ENCODE results near the gene ADCY5.

DNA sequence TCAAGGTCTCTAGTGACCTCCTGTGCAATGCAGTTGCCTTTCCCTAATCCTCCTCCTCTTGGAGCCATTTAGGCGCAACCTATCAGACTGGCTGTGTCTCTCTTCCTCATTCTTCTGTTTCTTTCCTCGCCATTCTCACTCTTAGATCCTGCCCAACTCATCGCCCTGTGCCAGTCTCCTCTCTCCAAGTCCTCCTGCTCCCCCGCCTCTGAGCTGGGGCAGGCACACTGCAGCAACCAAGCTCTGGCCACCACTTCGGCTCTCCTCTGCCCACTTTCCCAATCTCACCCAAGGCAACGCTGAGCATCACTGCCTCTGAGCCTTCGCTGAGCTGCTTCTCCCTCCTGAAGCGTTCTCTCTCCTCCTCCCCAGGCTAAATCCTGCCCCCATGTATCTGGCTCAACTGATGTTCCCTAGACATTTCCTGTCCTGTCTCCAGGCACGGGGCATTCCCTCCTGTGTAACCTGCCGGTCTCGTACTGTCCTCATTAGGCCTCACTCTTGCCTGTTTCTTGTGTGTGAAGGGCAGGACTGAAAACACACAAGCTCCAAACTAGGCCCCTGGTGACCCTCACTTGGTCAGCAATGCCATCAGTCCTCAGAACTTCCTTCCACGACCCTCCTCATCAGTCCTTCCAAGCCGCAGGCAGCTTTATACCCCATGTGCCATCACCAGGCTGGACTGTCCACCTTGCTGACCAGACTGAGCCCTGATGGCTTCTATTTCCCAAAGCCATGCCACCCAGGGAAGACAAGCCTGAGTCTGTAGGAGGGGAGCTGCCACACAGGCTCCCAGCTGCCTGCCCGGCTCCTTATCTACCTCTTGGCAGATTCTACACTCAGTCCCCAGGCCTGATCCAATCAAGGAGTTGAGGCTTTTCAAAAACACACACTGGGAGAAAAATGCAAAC, 161.6 kb downstream of the ADCY5 start:
- TF ChIP-seq, protein P1, sequence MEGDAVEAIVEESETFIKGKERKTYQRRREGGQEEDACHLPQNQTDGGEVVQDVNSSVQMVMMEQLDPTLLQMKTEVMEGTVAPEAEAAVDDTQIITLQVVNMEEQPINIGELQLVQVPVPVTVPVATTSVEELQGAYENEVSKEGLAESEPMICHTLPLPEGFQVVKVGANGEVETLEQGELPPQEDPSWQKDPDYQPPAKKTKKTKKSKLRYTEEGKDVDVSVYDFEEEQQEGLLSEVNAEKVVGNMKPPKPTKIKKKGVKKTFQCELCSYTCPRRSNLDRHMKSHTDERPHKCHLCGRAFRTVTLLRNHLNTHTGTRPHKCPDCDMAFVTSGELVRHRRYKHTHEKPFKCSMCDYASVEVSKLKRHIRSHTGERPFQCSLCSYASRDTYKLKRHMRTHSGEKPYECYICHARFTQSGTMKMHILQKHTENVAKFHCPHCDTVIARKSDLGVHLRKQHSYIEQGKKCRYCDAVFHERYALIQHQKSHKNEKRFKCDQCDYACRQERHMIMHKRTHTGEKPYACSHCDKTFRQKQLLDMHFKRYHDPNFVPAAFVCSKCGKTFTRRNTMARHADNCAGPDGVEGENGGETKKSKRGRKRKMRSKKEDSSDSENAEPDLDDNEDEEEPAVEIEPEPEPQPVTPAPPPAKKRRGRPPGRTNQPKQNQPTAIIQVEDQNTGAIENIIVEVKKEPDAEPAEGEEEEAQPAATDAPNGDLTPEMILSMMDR (IDR thresholded peaks at IDR 0.05) = no peak
- no peak for TF ChIP-seq POLR2A (IDR thresholded peaks at IDR 0.05)

All from Peyer's patch (tissue), 4 donors.